NB4 (cell line): Measurements from ENCODE around the gene RAET1G.
"Not testable (repeated sequence)": the region's sequence is repeated elsewhere in the genome, so short reads cannot be mapped to it uniquely, and the experiment has no call there.

Experiments
- DNase-seq: peaks from one replicate; pipeline ENCODE4 v3.0.0; 2010; ENCODE audit warnings: low read depth
- H3K4me3 ChIP-seq: one replicate; pipeline ENCODE4 v1.5.1; 2011; ENCODE audit warnings: mild to moderate bottlenecking, low read depth, low read length, moderate library complexity
- CTCF ChIP-seq: IDR thresholded peaks from one replicate; pipeline ENCODE4 v1.5.1; 2012; ENCODE audit warnings: low read depth, low read length
- MAX ChIP-seq: IDR thresholded peaks from 2 replicates; pipeline ENCODE4 v1.6.1; 2011; ENCODE audit warnings: low read depth, low read length
- MYC ChIP-seq: IDR thresholded peaks from 2 replicates; pipeline ENCODE4 v1.6.1; 2011; ENCODE audit warnings: low read depth, low read length
- POLR2A ChIP-seq: IDR thresholded peaks from 2 replicates; pipeline ENCODE4 v1.6.1; 2011; ENCODE audit warnings: mild to moderate bottlenecking; ENCODE audit not compliant: insufficient read length; ENCODE audit errors: extremely low read depth

The RAET1G gene

GRCh38 chr6:149950423-149950822 lies 27.5 kb upstream of the RAET1G start:
- TF ChIP-seq MAX: no peak
- TF ChIP-seq CTCF: no peak
- TF ChIP-seq MYC: no peak
- DNase-seq: no peak
- no peak overlapping the region for H3K4me3 ChIP-seq

GRCh38 chr6:149948616-149949015 lies 25.7 kb upstream of the RAET1G start:
- TF ChIP-seq MYC (no peak), CTCF (no peak), POLR2A (no peak), MAX (no peak)
- no peak overlapping the region for H3K4me3 ChIP-seq
- DNase-seq: no peak

- TF ChIP-seq POLR2A (no peak), MYC (no peak), MAX (no peak), CTCF (no peak)
- DNase-seq: no peak
- H3K4me3 ChIP-seq: no peak overlapping the region
Observed at GRCh38 chr6:149948011-149948410, 25.1 kb upstream of the RAET1G start.

GRCh38 chr6:149947533-149947932 lies 24.6 kb upstream of the RAET1G start:
- not testable (repeated sequence) for H3K4me3 ChIP-seq, DNase-seq

- not testable (repeated sequence) for H3K4me3 ChIP-seq, DNase-seq
Observed at GRCh38 chr6:149946631-149947030, 23.7 kb upstream of the RAET1G start.

GRCh38 chr6:149945276-149945675 lies 22.4 kb upstream of the RAET1G start:
- H3K4me3 ChIP-seq, DNase-seq: not testable (repeated sequence)

- not testable (repeated sequence) for H3K4me3 ChIP-seq, DNase-seq
Observed at GRCh38 chr6:149943321-149943720, 20.4 kb upstream of the RAET1G start.

- no peak overlapping the region for H3K4me3 ChIP-seq
- DNase-seq: no peak
- TF ChIP-seq MAX (no peak), POLR2A (no peak), MYC (no peak), CTCF (no peak)
Observed at GRCh38 chr6:149942461-149942829, 19.5 kb upstream of the RAET1G start.
